GM12864 (cell line): Measurements from ENCODE around the gene GPR153.

ENCODE experiments used
- DNase-seq: peaks from one replicate; pipeline ENCODE4 v3.0.0-alpha.2; 2011; ENCODE audit warnings: low read depth
- H3K4me3 ChIP-seq: 2 replicates; pipeline ENCODE4 v1.5.1; 2011; ENCODE audit warnings: mild to moderate bottlenecking, low read depth, low read length, control low read depth
- TF ChIP-seq, protein P1 (sequence below): IDR thresholded peaks from 2 replicates; pipeline ENCODE4 v1.5.1; 2011; ENCODE audit warnings: low read depth, mild to moderate bottlenecking, moderate library complexity, low read length, control low read depth, inconsistent platforms; ENCODE audit errors: missing control alignments

The GPR153 gene

DNA sequence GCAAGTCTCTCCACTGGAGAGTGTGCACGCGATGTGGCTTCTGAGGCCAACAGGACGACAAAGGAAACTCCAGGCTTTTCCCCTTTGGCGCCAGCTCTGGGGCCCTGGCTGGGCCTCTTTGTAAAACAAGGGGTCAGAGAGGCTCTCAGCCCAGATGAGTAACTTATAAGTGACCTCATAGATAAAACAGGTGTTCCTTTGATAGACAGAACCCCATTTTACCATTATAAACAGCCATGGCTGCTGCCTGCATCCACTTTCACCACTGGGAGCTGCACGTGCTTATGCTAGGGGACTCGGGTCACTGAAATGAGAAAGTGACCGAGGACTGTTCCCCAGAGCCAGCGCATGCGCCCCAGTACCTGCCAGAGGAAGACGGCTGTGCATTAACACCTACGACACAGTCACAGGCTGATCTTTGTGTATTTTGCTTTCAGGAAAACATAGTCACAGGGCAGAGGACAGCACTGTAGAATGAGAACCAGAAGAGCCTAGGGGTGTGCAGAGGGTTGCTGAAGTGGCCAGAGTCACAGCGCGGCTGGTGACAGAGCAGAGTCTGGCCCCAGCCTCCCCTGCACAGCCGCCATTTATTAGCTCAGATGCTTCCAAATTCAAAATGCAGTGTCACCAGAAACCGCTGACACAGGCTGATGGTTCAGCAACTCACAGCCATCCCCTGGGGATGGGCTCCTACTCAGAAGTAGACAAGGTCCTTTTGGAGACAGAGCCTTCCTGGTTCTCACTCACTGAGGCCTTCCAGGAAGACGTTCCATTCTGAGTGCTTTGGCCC is 42.3 kb downstream of the GPR153 start:
- no peak overlapping the region for H3K4me3 ChIP-seq
- no peak for DNase-seq
- TF ChIP-seq, protein P1, sequence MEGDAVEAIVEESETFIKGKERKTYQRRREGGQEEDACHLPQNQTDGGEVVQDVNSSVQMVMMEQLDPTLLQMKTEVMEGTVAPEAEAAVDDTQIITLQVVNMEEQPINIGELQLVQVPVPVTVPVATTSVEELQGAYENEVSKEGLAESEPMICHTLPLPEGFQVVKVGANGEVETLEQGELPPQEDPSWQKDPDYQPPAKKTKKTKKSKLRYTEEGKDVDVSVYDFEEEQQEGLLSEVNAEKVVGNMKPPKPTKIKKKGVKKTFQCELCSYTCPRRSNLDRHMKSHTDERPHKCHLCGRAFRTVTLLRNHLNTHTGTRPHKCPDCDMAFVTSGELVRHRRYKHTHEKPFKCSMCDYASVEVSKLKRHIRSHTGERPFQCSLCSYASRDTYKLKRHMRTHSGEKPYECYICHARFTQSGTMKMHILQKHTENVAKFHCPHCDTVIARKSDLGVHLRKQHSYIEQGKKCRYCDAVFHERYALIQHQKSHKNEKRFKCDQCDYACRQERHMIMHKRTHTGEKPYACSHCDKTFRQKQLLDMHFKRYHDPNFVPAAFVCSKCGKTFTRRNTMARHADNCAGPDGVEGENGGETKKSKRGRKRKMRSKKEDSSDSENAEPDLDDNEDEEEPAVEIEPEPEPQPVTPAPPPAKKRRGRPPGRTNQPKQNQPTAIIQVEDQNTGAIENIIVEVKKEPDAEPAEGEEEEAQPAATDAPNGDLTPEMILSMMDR, result no peak

DNA sequence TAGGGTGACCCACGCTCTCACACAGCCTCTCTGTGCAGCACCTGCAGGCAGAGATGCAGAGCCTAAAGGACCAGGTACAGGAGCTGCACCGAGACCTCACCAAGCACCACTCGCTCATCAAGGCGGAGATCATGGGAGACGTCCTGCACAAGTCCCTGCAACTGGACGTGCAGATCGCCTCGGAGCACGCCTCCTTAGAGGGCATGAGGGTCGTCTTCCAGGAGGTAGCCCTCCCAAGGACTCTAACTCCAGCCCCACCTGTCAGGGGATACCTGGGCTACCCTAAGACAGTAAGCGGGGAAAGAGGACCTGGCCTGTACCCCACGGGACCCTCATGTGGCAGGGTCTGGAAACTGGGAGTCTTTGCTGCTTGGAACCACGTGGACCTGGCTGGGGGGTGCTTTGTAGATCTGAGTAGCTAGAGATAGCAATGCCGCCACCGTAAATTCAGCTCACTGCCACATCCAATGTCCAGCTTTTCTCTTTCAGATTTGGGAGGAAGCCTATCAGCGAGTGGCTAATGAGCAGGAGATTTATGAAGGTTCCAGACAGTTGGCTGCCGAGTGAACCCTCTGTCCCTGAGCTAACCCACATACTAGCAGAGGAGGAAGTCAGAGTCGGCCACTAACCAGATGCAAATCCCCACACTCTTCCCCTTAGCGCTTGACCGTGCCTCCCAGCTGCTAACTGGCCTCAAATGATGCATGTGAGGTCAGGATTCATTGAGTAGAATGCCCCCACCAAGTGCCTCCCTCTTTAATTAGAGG is 48.5 kb downstream of the GPR153 start:
- no peak overlapping the region for H3K4me3 ChIP-seq
- no peak for DNase-seq
- TF ChIP-seq, protein P1, result no peak

DNA sequence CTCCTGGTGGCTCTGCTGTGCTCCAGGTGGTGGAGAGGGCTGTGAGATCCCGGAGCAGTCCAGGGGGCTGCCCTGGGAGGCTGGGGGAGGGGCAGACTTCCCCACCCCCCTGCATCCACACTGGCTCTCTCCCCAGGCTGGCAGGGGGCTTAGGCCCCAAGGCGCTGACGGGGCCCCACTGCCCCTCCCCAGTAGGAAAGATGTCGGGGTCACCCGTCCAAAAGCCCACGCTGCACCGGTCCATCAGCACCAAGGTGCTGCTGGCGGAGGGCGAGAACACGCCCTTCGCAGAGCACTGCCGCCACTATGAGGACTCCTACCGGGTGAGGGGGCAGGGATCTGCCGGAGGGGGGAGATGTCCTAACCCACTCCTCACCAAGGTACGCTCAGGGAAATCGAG is 49.2 kb downstream of the GPR153 start:
- no peak for DNase-seq
- no peak overlapping the region for H3K4me3 ChIP-seq
- TF ChIP-seq, protein P1, result no peak

DNA sequence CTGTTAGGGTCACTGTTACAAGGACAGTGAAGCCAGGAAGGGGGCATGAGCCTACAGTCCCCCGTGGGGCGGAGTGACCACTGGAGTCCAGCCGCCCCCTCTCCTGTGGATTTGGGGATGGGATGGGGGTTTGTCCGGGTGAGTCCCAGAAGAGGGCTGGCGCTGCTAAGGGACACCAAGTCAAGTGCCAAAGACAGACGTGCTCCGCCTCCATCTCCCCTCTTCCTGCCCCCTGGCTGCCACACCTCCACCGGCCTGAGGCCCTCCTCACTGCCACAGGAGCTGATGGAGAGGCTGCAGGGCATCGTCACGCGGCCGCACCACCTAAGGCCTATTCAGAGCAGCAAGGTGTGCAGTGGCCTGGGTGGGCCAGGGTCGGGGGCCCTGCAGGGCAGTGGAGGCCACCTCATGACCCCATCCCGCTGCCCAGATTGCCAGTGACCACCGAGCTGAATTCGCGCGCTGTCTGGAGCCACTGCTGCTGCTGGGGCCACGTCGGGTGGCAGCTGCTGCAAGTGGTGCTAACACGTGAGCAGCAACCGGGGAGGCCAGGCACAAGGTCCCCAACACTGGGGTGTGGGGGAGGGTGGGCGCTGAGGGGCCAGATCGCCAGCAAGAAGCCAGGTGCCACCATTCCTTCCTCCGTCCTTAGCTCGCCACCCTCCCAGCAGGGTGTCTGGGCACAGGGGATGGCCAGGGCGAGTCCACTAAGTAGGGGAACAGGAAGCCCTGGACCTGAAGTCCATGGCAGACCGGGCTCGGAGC is 50.1 kb downstream of the GPR153 start:
- no peak overlapping the region for H3K4me3 ChIP-seq
- DNase-seq, result no peak
- TF ChIP-seq, protein P1, result no peak

DNA sequence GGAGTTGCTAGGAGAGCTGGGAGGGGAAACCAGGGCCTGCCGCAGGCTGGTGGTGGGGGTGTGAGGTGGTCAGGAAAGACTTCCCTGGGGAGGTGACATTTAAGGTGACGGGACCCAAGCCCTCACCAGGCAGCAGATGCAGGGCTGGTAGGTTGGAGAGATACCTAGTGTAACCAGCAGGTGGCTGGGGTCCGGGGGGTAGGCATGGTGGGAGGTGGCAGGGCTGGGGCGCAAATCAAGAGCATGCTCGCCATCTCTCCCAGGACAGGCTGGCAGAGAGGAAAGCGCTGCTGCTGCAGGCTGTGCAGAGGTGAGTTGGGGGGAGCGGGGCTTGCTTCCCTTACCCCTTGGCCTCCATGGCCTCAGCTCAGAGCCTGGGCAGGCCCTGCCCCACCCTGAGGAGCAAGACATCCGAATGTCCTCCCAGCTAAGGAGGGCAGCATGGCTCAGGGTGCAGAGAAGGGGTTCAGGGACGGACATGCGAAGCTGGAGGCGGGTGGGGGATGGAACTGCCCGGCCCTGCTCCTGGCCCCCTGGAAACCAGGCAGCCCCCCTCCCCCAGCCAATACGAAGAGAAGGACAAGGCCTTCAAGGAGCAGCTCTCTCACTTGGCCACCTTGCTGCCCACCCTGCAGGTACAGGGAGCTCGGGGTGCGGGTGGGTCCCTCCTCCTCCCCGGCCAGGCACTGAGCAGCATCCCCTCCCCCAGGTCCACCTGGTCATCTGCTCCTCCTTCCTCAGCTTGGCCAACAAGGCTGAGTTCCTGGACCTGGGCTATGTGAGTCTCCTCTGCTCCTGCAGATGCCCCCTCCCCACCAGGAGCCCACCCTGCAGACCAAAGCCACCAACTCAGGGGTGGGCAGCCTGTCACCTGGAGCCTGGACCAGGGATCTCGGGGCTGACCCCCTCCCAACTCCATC is 51.0 kb downstream of the GPR153 start:
- TF ChIP-seq, protein P1, result peak; percentile 48
- no peak for DNase-seq
- no peak overlapping the region for H3K4me3 ChIP-seq
